ENCODE measurements around the gene TLL1. TPM values are rescaled to one million over a fixed set of nuclear protein-coding genes. Genes with fewer than 3 reads are reported as not detected.

TLL1 gene
- total and polyA plus RNA-seq, 2 donors (not counting 3 experiments of a cell fraction or from before 2014, with no cell fraction given) = 0.41 to 1.4 TPM

GRCh38 chr4:165909947-165910346, 36.9 kb downstream of the TLL1 start:
- Histone ChIP-seq H3K4me3 (replicated peaks in 1 of 3; ENCODE audit: insufficient read depth in 1 of 3, low read depth in 1 of 3, low read length in 3 of 3) (no peak overlapping the region), H3K9me1 (replicated peaks; ENCODE audit: control insufficient read depth, extremely low read depth, insufficient read depth, low read length) (no peaks in the 10 kb centered on the region), H3K9me3 (replicated peaks; ENCODE audit: control insufficient read depth, insufficient read depth, low read length) (no peaks in the 10 kb centered on the region), H3K4me2 (ENCODE audit: insufficient read depth, low read length) (no peak overlapping the region), H3K27me3 (ENCODE audit: control insufficient read depth in 2 of 2, insufficient read depth in 2 of 2, low read length in 2 of 2) (no peaks in the 10 kb centered on the region), H2AFZ (ENCODE audit: low read depth, low read length) (no peak overlapping the region), H3K27ac (ENCODE audit: insufficient read depth, low read depth, low read length) (no peak overlapping the region), H4K20me1 (replicated peaks; ENCODE audit: control insufficient read depth, extremely low read depth, insufficient read depth, low read length) (no peaks in the 10 kb centered on the region), H3K4me1 (ENCODE audit: control insufficient read depth, extremely low read depth, insufficient read depth, low read length) (peaks cover 15% of the 10 kb centered on the region), H3K79me2 (ENCODE audit: control insufficient read depth, insufficient read depth, low read length) (no peaks in the 10 kb centered on the region), H3K36me3 (ENCODE audit: control insufficient read depth in 2 of 2, extremely low read depth in 1 of 2, insufficient read depth in 2 of 2, low read length in 2 of 2) (no peaks in the 10 kb centered on the region), H3K9ac (replicated peaks; ENCODE audit: extremely low read depth, insufficient read depth, low read length) (no peak overlapping the region)
- ChIA-PET CTCF (interaction anchor here (1.7 kb wide), 1 partner anchor 36 kb away, joined by 3 read pairs; the partner anchor contains the start of gene TLL1), POLR2A (no interaction called here)
- TF ChIP-seq POLR2A (IDR thresholded peaks at IDR 0.05; ENCODE audit: low read depth, low read length) (no peak), EZH2 (IDR thresholded peaks at IDR 0.05; ENCODE audit: borderline replicate concordance, low read depth, low read length, severe bottlenecking) (no peak), CTCF (IDR thresholded peaks at IDR 0.05; ENCODE audit: extremely low read depth in 1 of 2, insufficient read depth in 1 of 2, low read depth in 1 of 2, low read length in 2 of 2) (no peak), MYC (IDR thresholded peaks at IDR 0.05; ENCODE audit: low read depth, low read length) (no peak), MAX (IDR thresholded peaks at IDR 0.05; ENCODE audit: insufficient read depth, insufficient read length) (no peak), FOS (IDR thresholded peaks at IDR 0.05; ENCODE audit: borderline replicate concordance, insufficient read depth, low read length) (no peak), JUN (IDR thresholded peaks at IDR 0.05; ENCODE audit: borderline replicate concordance, insufficient read depth, insufficient read length, low read depth) (no peak), POLR2AphosphoS5 (IDR thresholded peaks at IDR 0.05; ENCODE audit: insufficient read depth, low read depth, low read length) (no peak), GATA2 (IDR thresholded peaks at IDR 0.05; ENCODE audit: insufficient read depth, insufficient read length, low read depth, low read length) (no peak)
- FAIRE-seq = no peak
- no TSS peak for BruUV-seq (replicated peaks)
- intact Hi-C loops (cut with micrococcal nuclease) (no loop called here), dilution Hi-C loops (cut with MboI; ENCODE audit: extremely low pct_ligation_motif_present, low sequenced_read_pairs) (no loop called here)
- no peak for DNase-seq (ENCODE audit: low read depth, low spot score)

Measured in endothelial cell of umbilical vein (primary cell).